Measurements from ENCODE around the gene SDSL. TPM values are rescaled to one million over a fixed set of nuclear protein-coding genes. Genes with fewer than 3 reads are reported as not detected.

The SDSL gene
- total RNA-seq, 4 donors from 2014 or later = 2.7 to 5.6 (median 3.2) TPM

DNA sequence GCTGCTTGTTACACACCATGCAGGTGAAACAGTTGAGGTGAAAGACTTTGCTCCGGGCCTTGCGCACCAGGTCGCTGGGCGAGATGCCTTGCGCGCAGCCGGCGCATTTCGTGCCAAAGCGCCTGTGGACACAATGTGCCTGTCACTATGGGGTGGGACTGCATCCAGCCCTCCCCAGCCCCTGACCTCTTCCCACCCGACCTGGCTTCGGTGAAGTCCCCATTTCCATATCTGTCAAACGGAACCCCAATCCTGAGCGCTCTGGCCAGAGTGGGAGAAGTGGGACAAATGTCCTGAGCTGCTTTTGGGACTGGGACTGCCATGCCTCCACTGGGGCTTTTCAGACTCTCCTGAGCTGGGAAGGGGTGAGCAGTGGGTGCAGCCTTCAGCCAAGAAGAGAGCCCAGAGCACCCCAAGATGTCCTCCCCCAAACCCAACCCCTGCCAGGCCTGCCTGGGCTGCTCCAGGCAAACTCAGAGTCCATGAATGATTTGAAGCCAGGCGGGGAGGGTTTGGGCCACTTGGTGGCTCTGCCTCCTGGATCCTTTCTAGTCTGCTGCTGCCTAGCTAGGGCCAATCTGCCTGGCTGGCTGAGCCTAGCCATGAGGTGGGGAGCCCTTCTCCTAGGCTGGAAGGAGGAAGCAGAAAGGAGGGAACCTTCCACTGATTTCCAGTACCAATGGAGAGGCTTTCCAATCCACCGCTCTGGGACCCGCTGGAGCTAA is 47.2 kb downstream of the SDSL start:
- Histone ChIP-seq H3K9me3 (no peaks in the 10 kb centered on the region), H3K27ac (replicated peaks in 1 of 4) (no peak overlapping the region), H3K27me3 (peaks cover under 1 to 100% (median 72%) of the 10 kb centered on the region in 4 donors), H3K4me3 (no peak overlapping the region), H3K4me1 (peaks cover 18 to 61% (median 37%) of the 10 kb centered on the region in 4 donors), H3K36me3 (no peaks in the 10 kb centered on the region)
- intact Hi-C loops (cut with DNase I) = loop anchor here (10.0 kb wide), 1 partner anchor 445 kb away; no protein-coding TSS in a partner anchor
- no peak for TF ChIP-seq POLR2A (IDR thresholded peaks at IDR 0.05; ENCODE audit: low read depth)
- TF ChIP-seq CTCF (IDR thresholded peaks at IDR 0.05) = no peak
- no peak for TF ChIP-seq POLR2AphosphoS5 (IDR thresholded peaks at IDR 0.05)
- TF ChIP-seq EP300 (IDR thresholded peaks at IDR 0.05) = no peak
- WGBS = 8% methylated on average over 16 of the region's 17 CpGs
- no peak for DNase-seq (ENCODE audit: extremely low spot score)

DNA sequence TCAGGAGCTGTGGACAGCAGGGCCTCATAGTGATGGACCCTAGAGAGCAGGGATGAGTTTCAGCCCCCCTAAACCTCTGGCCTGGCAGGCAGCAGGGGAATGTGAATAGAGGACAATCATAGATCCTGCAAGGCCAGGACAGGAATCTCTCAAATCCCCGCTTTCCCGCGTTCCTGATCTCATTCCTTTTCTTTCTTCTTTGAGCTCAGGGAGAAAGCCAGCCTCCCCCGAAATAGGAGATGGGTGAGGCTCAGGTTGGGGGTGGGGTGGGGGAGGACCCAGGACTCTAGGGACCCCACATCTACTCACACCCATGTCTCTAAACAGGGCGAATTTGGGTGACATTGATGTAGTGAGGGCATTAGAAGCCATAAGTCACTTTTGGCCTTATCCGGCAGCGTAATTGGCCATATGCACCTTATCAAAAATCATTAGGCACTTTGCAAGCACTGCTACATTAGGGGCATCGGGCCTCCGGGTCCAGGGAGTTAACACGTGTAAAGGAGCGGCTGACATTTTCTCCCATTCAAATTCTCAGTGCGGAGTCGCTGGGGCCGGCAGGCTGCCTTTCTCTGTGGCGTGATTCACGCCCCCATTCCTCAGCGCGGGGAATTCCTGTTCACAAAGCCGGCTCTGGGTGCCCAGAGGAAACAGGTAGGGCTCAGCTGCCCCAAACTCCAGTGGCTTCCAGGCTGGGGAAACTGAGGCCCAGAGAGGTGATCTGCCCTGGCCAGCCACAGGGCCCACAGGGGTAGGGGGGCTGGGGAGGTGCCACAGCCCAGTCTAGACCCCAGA is 48.0 kb downstream of the SDSL start:
- Histone ChIP-seq H3K4me3 (no peak overlapping the region), H3K36me3 (no peaks in the 10 kb centered on the region), H3K27ac (replicated peaks in 1 of 4) (no peak overlapping the region), H3K4me1 (peaks cover 10 to 53% (median 29%) of the 10 kb centered on the region in 4 donors), H3K9me3 (no peaks in the 10 kb centered on the region), H3K27me3 (peaks cover 0 to 100% (median 71%) of the 10 kb centered on the region in 4 donors)
- TF ChIP-seq POLR2AphosphoS5 (IDR thresholded peaks at IDR 0.05) = no peak
- TF ChIP-seq POLR2A (IDR thresholded peaks at IDR 0.05; ENCODE audit: low read depth) = no peak
- TF ChIP-seq EP300 (IDR thresholded peaks at IDR 0.05) = no peak
- no peak for TF ChIP-seq CTCF (IDR thresholded peaks at IDR 0.05)
- intact Hi-C loops (cut with DNase I) = loop anchor here (10.0 kb wide), 1 partner anchor 445 kb away; no protein-coding TSS in a partner anchor
- no peak for DNase-seq (ENCODE audit: extremely low spot score)
- WGBS = 1% methylated on average over 19 of the region's 19 CpGs

DNA sequence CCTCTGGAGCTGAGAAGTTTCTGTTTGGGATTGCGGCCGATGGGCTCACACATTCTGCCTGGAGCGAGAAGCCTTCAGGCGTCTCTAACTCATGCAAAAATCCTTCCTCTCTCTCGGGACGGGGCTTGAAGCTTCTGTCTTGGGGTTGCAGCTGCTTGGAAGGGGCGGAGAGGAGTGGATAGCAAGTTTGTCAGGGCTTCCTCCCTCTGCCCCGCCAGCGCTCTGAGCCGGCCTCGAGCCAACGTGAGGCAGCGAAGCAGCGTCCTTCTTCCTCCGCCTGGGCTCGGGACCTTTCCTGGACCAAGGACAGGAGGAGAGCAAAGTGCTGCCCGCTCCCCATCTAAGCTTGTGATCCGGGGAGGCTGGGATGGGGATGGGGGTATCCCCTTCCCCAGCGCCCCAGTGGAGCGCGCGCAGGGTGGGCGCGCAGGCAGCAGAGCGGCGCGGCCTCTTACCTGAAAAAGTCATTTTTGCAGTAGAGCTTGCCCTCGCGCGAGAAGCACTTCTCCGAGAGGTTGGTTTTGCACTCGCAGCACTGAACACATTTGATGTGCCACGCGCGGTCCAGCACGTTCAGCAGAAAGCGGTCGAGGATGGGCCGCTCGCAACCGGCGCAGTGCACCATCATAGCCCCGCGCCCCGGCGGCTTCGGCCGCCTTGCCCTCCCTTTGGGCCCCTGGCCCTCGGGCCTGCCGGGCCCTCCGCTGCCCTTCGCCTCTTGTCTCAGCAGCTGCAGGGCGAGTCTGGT is 48.9 kb downstream of the SDSL start:
- no peak for DNase-seq (ENCODE audit: extremely low spot score)
- TF ChIP-seq POLR2A (IDR thresholded peaks at IDR 0.05; ENCODE audit: low read depth) (no peak), POLR2AphosphoS5 (IDR thresholded peaks at IDR 0.05) (no peak), CTCF (IDR thresholded peaks at IDR 0.05) (no peak), EP300 (IDR thresholded peaks at IDR 0.05) (no peak)
- Histone ChIP-seq H3K9me3 (no peaks in the 10 kb centered on the region), H3K27me3 (peaks cover 0 to 100% (median 68%) of the 10 kb centered on the region in 4 donors), H3K36me3 (no peaks in the 10 kb centered on the region), H3K27ac (replicated peaks in 1 of 4) (no peak overlapping the region), H3K4me3 (no peak overlapping the region), H3K4me1 (peaks cover 4 to 44% (median 22%) of the 10 kb centered on the region in 4 donors)
- 0% methylated on average over 35 of the region's 53 CpGs for WGBS
- intact Hi-C loops (cut with DNase I) = no loop called here

- intact Hi-C loops (cut with DNase I) = no loop called here
- WGBS = 3% methylated on average over 41 of the region's 43 CpGs
- DNase-seq (ENCODE audit: extremely low spot score) = no peak
- no peaks in the 10 kb centered on the region for H3K36me3 ChIP-seq
- no peak within 1 kb of the TSS for H3K27ac ChIP-seq (replicated peaks in 1 of 4)
- H3K27me3 ChIP-seq = peaks cover 0 to 100% (median 66%) of the 10 kb centered on the region in 4 donors
- H3K4me1 ChIP-seq = peaks cover 4 to 38% (median 21%) of the 10 kb centered on the region in 4 donors
- TF ChIP-seq POLR2A (IDR thresholded peaks at IDR 0.05; ENCODE audit: low read depth) = no peak
- H3K9me3 ChIP-seq = no peaks in the 10 kb centered on the region
- no peak within 1 kb of the TSS for H3K4me3 ChIP-seq
These were observed 49.5 kb downstream of the SDSL start, which contains the start of gene LHX5 for GRCh38 chr12:113471619-113472171. Gene LHX5, minus strand, starts transcription at chr12:113471871. Its CDS starts 373 bp downstream, at chr12:113471498.
